Measurements from ENCODE around the gene KLHDC8A. TPM values are rescaled to one million over a fixed set of nuclear protein-coding genes. Genes with fewer than 3 reads are reported as not detected.

Gene KLHDC8A
- total and polyA plus RNA-seq, 7 experiments from 2014 or later = not detected

- ChIA-PET CTCF (interaction anchor here (0.6 kb wide), 1 partner anchor 150 kb away, joined by 3 read pairs; no protein-coding TSS in a partner anchor), POLR2A (no interaction called here)
- H3K27me3 Mint-ChIP-seq = peaks cover 0 to 53% (median 18%) of the 10 kb centered on the region in 5 donors
- ATAC-seq = no peak
- H3K4me1 ChIP-seq (ENCODE audit: control insufficient read depth in 2 of 2, insufficient read depth in 2 of 2, low read length in 2 of 2) = peaks cover 6 to 13% of the 10 kb centered on the region in 2 donors
- DNase-seq = no peak
- no peak overlapping the region for H3K27ac ChIP-seq (ENCODE audit: low read depth, low read length)
- peaks cover 9 to 26% (median 20%) of the 10 kb centered on the region in 7 donors for H3K4me1 Mint-ChIP-seq
- no peaks in the 10 kb centered on the region for H3K27me3 ChIP-seq (ENCODE audit: control insufficient read depth in 2 of 2, insufficient read depth in 2 of 2, low read length in 2 of 2)
- no peak overlapping the region for H3K4me3 ChIP-seq (ENCODE audit: low read length)
- no peaks in the 10 kb centered on the region for H3K36me3 ChIP-seq (ENCODE audit: control insufficient read depth in 2 of 3, insufficient read depth in 3 of 3, low read length in 3 of 3)
- H3K9me3 ChIP-seq (ENCODE audit: control insufficient read depth in 2 of 3, low read length in 3 of 3) = no peaks in the 10 kb centered on the region
- peaks cover 0 to 2% (median 0%) of the 10 kb centered on the region in 11 donors for H3K9me3 Mint-ChIP-seq
- intact Hi-C loops (cut with micrococcal nuclease) = no loop called here
- no peak overlapping the region for H3K27ac Mint-ChIP-seq
- H3K36me3 Mint-ChIP-seq = no peaks in the 10 kb centered on the region
- peak overlapping the region in 1 of 10 donors; percentile 20 for H3K4me3 Mint-ChIP-seq
Observed at GRCh38 chr1:205373022-205373797, 16.5 kb upstream of the KLHDC8A start.

DNA sequence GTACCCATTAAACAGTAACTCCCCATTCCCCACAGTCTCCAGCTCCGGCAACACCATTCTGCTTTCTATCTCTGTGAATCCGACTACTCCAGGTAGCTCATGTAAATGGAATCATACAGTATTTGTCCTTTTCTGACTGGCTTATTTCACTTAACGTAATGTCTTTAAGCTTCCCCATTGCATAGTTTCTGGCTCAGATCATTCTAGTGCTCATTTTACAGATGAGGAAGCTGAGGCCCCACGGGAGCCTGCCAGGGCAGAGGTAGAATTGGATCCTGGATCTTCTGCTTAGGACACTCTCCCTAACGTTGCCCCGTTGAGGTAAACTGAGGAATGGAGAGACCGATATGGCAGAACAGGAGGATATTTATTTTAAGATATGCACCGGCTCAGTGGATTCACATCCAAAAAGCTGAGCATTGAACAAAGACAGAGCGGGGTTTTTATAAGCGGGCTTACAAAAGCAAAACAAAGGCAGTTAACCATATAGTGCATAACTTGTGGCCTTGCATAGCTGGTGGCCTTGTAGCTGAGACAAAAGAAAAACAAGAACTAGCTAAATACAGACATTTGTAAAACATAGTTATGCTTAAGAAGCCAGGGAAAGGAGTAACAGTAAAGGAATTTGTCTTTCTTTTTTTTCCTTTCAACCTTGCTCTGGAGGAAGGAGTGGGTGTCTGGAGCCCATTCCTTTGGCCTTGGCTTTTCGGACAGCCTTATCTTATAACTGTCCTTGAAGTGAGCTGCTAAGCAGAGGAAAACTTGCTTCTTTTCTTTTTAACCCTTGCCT lies 15.3 kb upstream of the KLHDC8A start:
- no peaks in the 10 kb centered on the region for H3K36me3 ChIP-seq (ENCODE audit: control insufficient read depth in 2 of 3, insufficient read depth in 3 of 3, low read length in 3 of 3)
- Mint-ChIP-seq H3K27ac (no peak overlapping the region), H3K9me3 (peaks cover 0 to 2% (median 0%) of the 10 kb centered on the region in 11 donors), H3K4me3 (no peak overlapping the region), H3K4me1 (peaks cover 9 to 26% (median 20%) of the 10 kb centered on the region in 7 donors), H3K36me3 (no peaks in the 10 kb centered on the region), H3K27me3 (peaks cover 0 to 50% (median 18%) of the 10 kb centered on the region in 5 donors)
- POLR2A ChIA-PET = no interaction called here
- no peak overlapping the region for H3K27ac ChIP-seq (ENCODE audit: low read depth, low read length)
- CTCF ChIA-PET = interaction anchor here (0.8 kb wide), 1 partner anchor 31 kb away, joined by 5 read pairs; no protein-coding TSS in a partner anchor
- no peaks in the 10 kb centered on the region for H3K27me3 ChIP-seq (ENCODE audit: control insufficient read depth in 2 of 2, insufficient read depth in 2 of 2, low read length in 2 of 2)
- peaks cover 6 to 13% of the 10 kb centered on the region in 2 donors for H3K4me1 ChIP-seq (ENCODE audit: control insufficient read depth in 2 of 2, insufficient read depth in 2 of 2, low read length in 2 of 2)
- DNase-seq (no peak), ATAC-seq (no peak)
- H3K4me3 ChIP-seq (ENCODE audit: low read length) = no peak overlapping the region
- intact Hi-C loops (cut with micrococcal nuclease) = no loop called here
- no peaks in the 10 kb centered on the region for H3K9me3 ChIP-seq (ENCODE audit: control insufficient read depth in 2 of 3, low read length in 3 of 3)

GRCh38 chr1:205370780-205371179 lies 14.1 kb upstream of the KLHDC8A start:
- Mint-ChIP-seq H3K9me3 (peaks cover 0 to 2% (median 0%) of the 10 kb centered on the region in 11 donors), H3K27ac (no peak overlapping the region), H3K4me1 (peaks cover 9 to 19% (median 17%) of the 10 kb centered on the region in 7 donors), H3K27me3 (peaks cover 0 to 45% (median 12%) of the 10 kb centered on the region in 5 donors), H3K4me3 (no peak overlapping the region), H3K36me3 (no peaks in the 10 kb centered on the region)
- Histone ChIP-seq H3K4me3 (ENCODE audit: low read length) (no peak overlapping the region), H3K27ac (ENCODE audit: low read depth, low read length) (no peak overlapping the region), H3K4me1 (ENCODE audit: control insufficient read depth in 2 of 2, insufficient read depth in 2 of 2, low read length in 2 of 2) (peaks cover 6 to 13% of the 10 kb centered on the region in 2 donors), H3K9me3 (ENCODE audit: control insufficient read depth in 2 of 3, low read length in 3 of 3) (no peaks in the 10 kb centered on the region), H3K27me3 (ENCODE audit: control insufficient read depth in 2 of 2, insufficient read depth in 2 of 2, low read length in 2 of 2) (no peaks in the 10 kb centered on the region), H3K36me3 (ENCODE audit: control insufficient read depth in 2 of 3, insufficient read depth in 3 of 3, low read length in 3 of 3) (no peaks in the 10 kb centered on the region)
- ATAC-seq (no peak), DNase-seq (no peak)
- ChIA-PET POLR2A (no interaction called here), CTCF (interaction anchor here (0.6 kb wide), 2 partner anchors 17 to 239 kb away, joined by 3 read pairs; no protein-coding TSS in a partner anchor)
- intact Hi-C loops (cut with micrococcal nuclease) = no loop called here

DNA sequence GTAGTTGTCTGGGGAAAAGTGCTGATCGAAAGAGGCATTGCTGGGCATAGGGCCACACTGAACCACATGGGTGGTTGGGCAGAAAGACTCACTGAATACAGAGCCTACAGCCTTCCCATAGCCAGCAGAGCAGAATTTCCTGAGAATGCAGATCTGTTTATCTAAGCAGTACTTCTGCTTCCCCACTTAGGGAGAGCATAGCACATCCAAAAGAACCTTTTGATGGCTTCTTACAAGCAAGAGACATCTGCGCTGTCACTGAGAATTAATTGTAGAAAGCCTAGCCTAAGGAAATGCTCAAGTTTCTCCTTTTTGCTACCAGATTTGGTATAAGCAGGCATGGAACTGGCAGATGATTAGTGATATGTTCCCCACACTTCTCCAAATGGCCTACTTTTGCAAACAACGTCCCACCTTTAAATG lies 13.0 kb upstream of the KLHDC8A start:
- DNase-seq (no peak), ATAC-seq (no peak)
- H3K36me3 Mint-ChIP-seq = no peaks in the 10 kb centered on the region
- no peaks in the 10 kb centered on the region for H3K9me3 ChIP-seq (ENCODE audit: control insufficient read depth in 2 of 3, low read length in 3 of 3)
- no peak overlapping the region for H3K27ac Mint-ChIP-seq
- H3K27me3 Mint-ChIP-seq = peaks cover 0 to 45% (median 10%) of the 10 kb centered on the region in 5 donors
- H3K4me1 Mint-ChIP-seq = peaks cover 8 to 17% (median 14%) of the 10 kb centered on the region in 7 donors
- no peak overlapping the region for H3K27ac ChIP-seq (ENCODE audit: low read depth, low read length)
- no peak overlapping the region for H3K4me3 Mint-ChIP-seq
- H3K9me3 Mint-ChIP-seq = peaks cover 0 to 2% (median 0%) of the 10 kb centered on the region in 11 donors
- no peaks in the 10 kb centered on the region for H3K27me3 ChIP-seq (ENCODE audit: control insufficient read depth in 2 of 2, insufficient read depth in 2 of 2, low read length in 2 of 2)
- POLR2A ChIA-PET = no interaction called here
- no peaks in the 10 kb centered on the region for H3K36me3 ChIP-seq (ENCODE audit: control insufficient read depth in 2 of 3, insufficient read depth in 3 of 3, low read length in 3 of 3)
- intact Hi-C loops (cut with micrococcal nuclease) = no loop called here
- CTCF ChIA-PET = no interaction called here
- H3K4me3 ChIP-seq (ENCODE audit: low read length) = no peak overlapping the region
- peaks cover 6 to 10% of the 10 kb centered on the region in 2 donors for H3K4me1 ChIP-seq (ENCODE audit: control insufficient read depth in 2 of 2, insufficient read depth in 2 of 2, low read length in 2 of 2)

DNA sequence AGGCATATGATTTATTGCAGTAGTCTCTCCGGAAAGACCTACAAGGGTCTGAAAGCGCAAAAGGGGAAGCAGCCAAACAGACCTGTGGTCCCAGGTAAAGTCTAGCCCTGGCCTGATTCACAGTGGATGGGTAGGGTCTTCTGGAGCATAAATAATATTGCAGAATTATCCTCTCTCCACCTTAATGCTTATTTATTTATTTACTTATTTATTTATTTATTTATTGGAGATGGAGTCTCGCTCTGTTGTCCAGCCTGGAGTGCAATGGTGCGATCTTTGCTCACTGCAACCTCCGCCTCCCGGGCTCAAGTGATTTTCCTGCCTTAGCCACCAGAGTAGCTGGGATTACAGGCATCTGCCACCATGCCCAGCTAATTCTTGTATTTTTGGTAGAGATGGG lies 11.8 kb upstream of the KLHDC8A start:
- Histone ChIP-seq H3K9me3 (ENCODE audit: control insufficient read depth in 2 of 3, low read length in 3 of 3) (no peaks in the 10 kb centered on the region), H3K27me3 (ENCODE audit: control insufficient read depth in 2 of 2, insufficient read depth in 2 of 2, low read length in 2 of 2) (no peaks in the 10 kb centered on the region), H3K36me3 (ENCODE audit: control insufficient read depth in 2 of 3, insufficient read depth in 3 of 3, low read length in 3 of 3) (no peaks in the 10 kb centered on the region), H3K27ac (ENCODE audit: low read depth, low read length) (no peak overlapping the region), H3K4me1 (ENCODE audit: control insufficient read depth in 2 of 2, insufficient read depth in 2 of 2, low read length in 2 of 2) (no peaks in the 10 kb centered on the region), H3K4me3 (ENCODE audit: low read length) (no peak overlapping the region)
- ChIA-PET CTCF (interaction anchor here (0.6 kb wide), 1 partner anchor 117 kb away, joined by 3 read pairs; no protein-coding TSS in a partner anchor), POLR2A (no interaction called here)
- Mint-ChIP-seq H3K4me1 (peaks cover 0 to 4% (median 2%) of the 10 kb centered on the region in 7 donors), H3K36me3 (no peaks in the 10 kb centered on the region), H3K27ac (no peak overlapping the region), H3K9me3 (peaks cover 0 to 2% (median 0%) of the 10 kb centered on the region in 11 donors), H3K27me3 (peaks cover 0 to 34% (median 5%) of the 10 kb centered on the region in 5 donors), H3K4me3 (no peak overlapping the region)
- no peak for ATAC-seq
- intact Hi-C loops (cut with micrococcal nuclease) = no loop called here
- no peak for DNase-seq

- no peak overlapping the region for H3K4me3 Mint-ChIP-seq
- H3K27ac Mint-ChIP-seq = no peak overlapping the region
- Histone ChIP-seq H3K4me1 (ENCODE audit: control insufficient read depth in 2 of 2, insufficient read depth in 2 of 2, low read length in 2 of 2) (no peaks in the 10 kb centered on the region), H3K9me3 (ENCODE audit: control insufficient read depth in 2 of 3, low read length in 3 of 3) (no peaks in the 10 kb centered on the region), H3K36me3 (ENCODE audit: control insufficient read depth in 2 of 3, insufficient read depth in 3 of 3, low read length in 3 of 3) (no peaks in the 10 kb centered on the region), H3K4me3 (ENCODE audit: low read length) (no peak overlapping the region), H3K27ac (ENCODE audit: low read depth, low read length) (no peak overlapping the region), H3K27me3 (ENCODE audit: control insufficient read depth in 2 of 2, insufficient read depth in 2 of 2, low read length in 2 of 2) (no peaks in the 10 kb centered on the region)
- no peaks in the 10 kb centered on the region for H3K36me3 Mint-ChIP-seq
- H3K9me3 Mint-ChIP-seq = peaks cover 0 to 2% (median 0%) of the 10 kb centered on the region in 11 donors
- no peak for DNase-seq
- H3K4me1 Mint-ChIP-seq = no peaks in the 10 kb centered on the region
- intact Hi-C loops (cut with micrococcal nuclease) = no loop called here
- H3K27me3 Mint-ChIP-seq = peaks cover 0 to 34% (median 5%) of the 10 kb centered on the region in 5 donors
- ATAC-seq = no peak
- POLR2A ChIA-PET = no interaction called here
- CTCF ChIA-PET = interaction anchor here (1.0 to 1.1 kb wide), 2 partner anchors 12 to 119 kb away, joined by 3 read pairs; no protein-coding TSS in a partner anchor
Observed at GRCh38 chr1:205365945-205366463, 9.3 kb upstream of the KLHDC8A start.
